NCI-H2171 (cell line): ENCODE measurements around the gene PSIP1.
"Not testable (repeated sequence)": the region's sequence is repeated elsewhere in the genome, so short reads cannot be mapped to it uniquely, and the experiment has no call there.

Experiments
- DNase-seq: peaks from one replicate; lab custom pipeline; 2025; lab: John Stamatoyannopoulos, UW

Gene PSIP1

DNA sequence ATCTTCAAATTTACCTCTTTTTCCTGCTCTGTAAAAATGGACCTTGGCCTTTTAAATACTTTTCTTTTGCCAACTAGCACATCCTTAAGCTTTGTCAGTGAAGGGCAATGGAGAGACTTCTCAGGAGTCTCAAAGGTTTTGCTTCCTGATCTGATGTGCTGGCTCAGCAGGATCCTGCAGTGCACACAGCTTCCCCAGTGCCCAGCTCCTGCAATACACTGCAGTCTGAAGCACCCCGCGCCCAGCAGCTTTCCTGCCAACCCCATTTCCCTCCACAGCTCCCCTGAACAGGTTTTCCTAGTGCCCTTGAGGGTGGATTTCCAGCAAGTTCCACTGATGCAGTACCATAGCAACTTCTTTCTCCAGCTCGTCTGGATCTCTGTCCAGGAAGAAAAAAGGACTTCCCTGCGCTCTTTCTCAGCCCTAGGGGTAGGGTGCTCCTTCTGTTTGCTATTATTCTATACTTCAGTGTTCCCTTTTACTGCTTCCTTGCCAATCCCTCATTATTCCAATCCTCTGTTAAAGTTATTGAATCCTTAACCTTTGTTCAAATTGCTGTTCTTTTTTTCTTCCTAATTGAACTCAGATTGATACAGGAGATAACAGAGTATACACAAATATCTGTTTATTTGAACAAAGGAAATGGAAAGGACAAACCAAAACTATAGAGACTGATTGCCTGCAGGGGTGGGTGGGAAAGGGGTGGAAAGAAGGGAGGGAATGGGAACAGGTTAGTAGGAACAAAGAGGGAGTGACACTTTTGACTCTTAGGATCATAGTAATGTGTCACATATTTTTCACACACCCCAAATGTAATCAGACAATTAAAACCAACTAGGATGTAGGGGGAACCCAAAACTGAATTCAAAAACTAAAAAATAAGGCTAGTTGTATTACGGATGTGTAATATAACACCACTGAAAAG is 79.6 kb downstream of the PSIP1 start:
- DNase-seq, result no peak

DNA sequence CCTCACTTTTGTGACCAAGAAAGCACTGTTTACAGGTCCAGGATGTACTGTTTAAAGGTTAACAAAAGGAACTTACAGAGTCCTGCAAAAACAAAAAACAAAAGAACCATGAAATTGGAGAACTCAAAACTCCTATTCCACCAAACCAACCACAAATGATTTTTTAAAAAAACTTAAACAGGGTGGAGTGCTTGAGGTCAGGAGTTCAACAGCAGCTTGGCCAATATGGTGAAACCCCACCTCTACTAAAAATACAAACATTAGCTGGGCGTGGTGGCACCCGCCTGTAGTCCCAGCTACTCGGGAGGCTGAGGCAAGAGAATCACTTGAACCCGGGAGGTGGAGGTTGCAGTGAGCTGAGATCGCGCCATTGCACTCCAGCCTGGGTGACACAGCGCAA is 83.1 kb downstream of the PSIP1 start:
- DNase-seq, result not testable (repeated sequence)

DNA sequence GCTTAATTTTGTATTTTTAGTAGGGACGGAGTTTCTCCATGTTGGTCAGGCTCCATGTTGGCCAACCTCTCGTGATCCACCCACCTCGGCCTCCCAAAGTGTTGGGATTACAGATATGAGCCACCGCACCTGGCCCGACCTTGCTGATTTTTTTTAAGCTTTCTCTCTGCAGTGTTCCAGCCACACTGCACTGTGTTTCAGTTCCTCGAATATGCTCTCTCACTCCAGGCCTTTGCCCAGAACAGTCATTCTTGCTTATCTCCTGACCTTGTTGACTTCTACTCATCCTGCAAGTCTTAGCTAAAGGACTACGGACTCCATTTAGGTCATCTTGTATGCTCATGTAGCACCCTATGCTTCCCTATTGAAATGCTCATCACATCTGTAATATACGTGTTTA is 84.8 kb downstream of the PSIP1 start:
- DNase-seq, result no peak

DNA sequence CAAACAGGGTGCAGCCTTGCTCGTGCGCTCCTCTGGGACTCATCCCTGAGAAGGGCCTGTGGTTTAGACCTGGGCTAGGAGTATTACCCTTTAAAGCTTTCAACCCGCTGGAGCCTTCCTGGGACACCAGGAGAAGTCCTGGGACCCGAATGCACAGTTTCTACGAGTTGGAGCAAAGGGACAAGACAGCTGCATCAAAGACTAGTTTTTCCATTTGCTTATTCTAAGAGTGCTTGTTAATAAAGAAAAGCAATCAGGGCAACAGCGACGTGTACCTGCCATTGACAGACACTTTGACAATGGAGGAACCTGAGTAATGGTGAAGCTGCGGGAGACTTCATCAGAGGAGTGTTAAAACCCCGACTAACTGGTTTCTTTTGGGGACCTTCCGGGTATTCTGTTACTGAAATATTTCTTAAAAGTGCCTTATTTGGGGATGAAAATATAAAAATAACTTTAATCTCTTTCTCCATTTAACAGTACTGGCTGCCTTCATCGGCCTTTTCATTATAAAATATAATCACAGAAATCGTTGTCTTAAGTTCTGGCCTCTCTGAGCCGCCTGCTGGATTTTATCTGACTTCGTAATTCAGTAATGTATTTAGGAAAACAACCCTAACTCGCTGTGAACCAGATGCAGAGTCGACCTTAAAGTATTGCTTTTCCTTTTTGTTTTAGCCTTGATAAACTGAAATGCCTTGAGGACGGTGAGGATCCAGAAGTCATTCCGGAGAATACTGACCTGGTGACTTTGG is 87.4 kb downstream of the PSIP1 start:
- no peak for DNase-seq

DNA sequence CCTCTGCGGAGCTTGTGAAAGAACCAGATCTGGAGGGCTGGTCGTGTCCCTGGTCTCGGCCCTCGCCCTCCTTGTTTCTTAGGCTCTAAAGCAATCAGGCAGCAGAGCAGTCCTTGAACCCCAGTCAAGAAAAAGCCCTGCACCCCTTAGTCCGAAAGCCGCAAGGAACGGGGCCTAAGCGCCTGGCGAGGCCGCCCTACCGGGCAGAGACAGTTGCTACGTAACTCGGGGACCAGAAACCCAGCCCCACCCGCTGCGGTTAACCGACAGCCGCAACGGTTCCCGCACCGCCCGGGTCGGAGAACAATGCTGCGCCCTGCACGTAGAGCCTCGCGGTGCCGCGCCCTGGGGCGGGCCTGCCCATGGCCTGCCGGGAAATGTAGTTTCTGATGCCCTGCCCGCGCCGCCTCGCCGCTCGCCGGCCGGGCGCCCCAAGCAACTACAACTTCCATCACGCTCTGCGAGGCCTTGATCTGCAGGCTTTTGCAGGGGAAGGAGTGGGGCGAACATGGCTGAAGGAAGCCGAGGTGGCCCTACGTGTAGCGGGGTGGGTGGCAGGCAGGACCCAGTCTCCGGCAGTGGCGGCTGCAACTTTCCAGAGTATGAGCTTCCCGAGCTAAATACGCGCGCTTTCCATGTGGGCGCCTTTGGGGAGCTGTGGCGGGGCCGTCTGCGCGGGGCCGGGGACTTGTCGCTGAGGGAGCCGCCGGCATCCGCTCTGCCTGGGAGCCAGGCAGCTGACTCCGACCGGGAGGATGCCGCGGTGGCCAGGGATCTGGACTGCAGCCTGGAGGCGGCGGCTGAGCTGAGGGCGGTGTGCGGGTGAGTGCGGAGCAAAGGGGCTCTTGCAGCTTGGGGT is 88.2 kb downstream of the PSIP1 start, which contains the start of gene SNAPC3:
Gene SNAPC3 (plus strand): TSS at position 505 of the 859 bp plus-strand sequence. CDS start 4 bp downstream, at position 509.
- DNase-seq, result peak; percentile 76

DNA sequence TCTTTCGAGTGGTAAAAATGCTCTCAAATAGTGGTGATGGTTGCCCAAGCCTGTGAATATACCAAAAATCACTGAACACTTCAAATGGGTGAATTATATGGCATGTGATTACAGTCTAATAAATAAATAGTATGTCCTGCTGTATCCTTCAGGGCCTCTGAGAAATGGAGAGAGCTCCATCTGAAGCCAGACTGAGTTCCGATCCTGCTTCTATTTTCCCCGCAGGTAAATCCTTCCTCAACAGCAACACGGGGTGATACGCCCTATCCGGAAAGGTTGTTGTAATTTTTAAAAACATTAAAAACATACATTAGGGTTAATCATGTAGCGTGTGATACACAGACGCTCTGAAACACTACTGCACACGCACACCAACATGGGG is 88.8 kb downstream of the PSIP1 start:
- DNase-seq, result no peak

DNA sequence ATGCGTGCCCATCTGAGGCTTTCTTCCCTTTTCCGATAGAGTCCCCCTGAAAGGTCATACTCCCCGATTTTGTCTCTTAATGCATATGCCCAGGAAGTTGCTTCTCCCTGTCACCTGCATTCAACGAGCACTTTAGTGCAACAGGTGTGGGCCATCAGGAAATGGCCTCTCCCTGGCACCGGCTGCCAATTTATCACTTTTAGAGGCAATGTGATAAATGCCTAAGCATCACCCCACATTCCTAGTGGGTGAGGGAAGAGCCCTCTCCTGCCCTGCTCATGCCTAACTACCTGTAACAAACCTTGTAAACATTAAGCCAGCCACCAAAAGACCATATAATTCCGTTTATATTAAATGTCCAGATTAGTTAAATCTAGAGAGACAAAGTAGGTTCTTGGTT is 89.2 kb downstream of the PSIP1 start:
- DNase-seq, result no peak

DNA sequence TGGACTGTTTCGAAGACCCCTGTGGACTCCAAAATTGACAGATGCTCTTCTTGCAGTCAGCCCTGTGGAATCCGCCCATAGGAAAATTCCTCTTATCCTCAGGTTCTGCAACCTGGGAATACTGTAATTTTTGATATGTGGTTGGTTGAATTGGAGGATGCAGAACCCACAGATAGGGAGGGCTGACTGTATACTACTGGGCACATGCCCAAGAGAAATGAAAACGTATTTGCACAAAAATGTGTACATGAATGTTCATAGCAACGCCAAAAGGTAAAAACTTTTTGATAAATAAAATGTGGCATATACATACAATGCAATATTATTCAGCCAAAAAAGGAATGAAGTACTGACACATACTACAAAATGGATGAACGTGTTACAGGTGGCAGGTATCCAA is 90.0 kb downstream of the PSIP1 start:
- no peak for DNase-seq

DNA sequence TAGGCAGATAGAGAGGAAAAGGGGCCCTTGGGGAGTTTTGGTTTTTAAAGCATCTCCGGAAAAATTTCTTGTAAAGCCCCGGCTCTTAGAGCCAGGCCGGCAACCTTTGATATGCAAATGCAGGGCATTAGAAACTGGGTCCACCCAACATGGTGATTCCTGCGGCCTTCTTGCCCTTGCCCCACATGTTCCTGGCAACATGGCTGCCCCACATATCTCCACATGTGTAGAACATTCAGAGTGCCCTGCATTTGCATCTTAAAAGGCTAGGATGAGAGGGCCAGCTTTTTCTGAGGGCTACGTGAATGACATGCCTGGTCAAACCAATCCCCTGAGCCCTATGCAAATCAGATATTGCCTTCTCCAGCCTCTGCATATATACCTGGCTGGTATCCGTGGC is 93.1 kb downstream of the PSIP1 start:
- DNase-seq, result no peak

DNA sequence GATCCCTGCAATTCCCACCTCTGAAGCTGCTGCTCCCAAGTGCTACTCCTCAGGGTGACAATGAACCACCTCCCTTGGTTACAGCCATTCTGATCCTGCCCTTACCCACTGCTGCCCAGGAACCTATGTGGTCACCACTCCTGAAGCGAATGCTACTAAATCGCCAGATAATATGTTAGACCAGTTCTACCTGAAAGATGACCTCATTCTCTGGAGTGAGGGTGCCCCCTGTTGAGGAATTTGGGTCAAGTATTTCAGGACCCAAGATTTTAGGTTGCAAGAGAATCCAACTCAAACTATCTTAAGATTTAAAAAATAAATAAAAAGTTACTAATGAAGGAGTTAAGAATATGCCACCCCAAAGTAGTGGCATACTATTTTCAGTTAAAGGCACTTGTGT is 93.9 kb downstream of the PSIP1 start:
- DNase-seq, result no peak
